DMS114 treated with DMSO at 0.1 percent for 48 hours (cell line): Measurements from ENCODE around the gene ATG5.
"Not testable (repeated sequence)": the region's sequence is repeated elsewhere in the genome, so short reads cannot be mapped to it uniquely, and the experiment has no call there.

Source experiments
- DNase-seq: peaks from one replicate; lab custom pipeline; 2025; ENCODE audit not compliant: unreplicated experiment; lab: John Stamatoyannopoulos, UW

ATG5 gene

GRCh38 chr6:106259748-106260147, 65.8 kb downstream of the ATG5 start:
- not testable (repeated sequence) for DNase-seq

DNA sequence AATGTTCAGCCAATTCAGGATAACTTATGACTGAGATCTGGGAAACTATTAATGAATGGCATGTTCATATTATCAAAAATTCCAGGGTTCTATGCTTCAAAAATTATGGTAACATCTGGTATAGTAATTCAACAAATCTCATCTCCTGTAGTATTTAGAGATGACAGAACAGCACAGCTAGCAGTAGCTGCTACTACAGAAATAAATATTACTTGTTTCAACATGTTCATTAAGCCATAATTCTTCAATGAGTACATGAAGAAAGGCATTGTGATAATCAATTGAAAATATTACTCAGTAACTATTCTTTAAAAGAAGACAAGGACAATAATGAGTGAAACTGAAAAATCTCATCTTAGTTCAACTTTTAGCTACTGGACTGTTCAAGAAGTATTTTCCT, 66.8 kb downstream of the ATG5 start:
- no peak for DNase-seq

DNA sequence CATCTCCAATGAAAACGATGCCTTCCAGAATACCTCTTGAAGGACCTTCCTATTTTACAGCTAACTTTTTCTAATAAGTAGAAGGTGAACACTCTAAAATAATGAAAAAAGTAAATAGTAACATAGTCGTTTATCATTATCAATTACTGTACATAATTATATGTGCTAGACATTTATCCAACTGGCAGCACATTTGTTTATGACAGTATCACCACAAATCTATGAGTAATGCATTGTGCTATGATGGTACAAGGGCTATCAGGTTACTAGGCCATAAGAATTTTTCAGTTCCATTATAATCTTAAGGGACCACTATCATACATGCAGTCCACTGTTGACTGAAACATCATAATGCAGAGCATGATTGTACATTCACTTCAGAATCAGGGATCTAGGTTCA, 68.4 kb downstream of the ATG5 start:
- DNase-seq = no peak

- DNase-seq = no peak
Measured at GRCh38 chr6:106256201-106256968, 69.2 kb downstream of the ATG5 start.

GRCh38 chr6:106255306-106255705, 70.3 kb downstream of the ATG5 start:
- DNase-seq = no peak

GRCh38 chr6:106254636-106255035, 70.9 kb downstream of the ATG5 start:
- DNase-seq = no peak

DNA sequence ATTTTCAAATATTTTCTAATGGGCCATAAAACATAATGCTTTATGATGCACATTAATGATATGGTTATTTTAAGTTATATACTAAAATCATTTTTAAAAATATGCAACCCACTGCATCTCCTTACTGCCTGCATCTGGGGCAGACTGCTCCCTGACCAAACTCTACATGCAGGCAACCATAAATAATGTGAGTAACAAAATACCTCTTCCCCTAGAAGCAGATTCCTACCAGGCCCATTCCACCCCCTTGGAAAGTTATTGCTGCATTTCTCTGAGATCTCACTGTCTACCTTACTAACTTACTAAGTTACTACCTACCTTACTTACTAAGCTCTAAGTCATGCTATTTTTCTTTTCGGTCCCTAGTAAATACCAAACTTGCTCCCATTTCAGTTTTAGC, 71.8 kb downstream of the ATG5 start:
- DNase-seq = no peak

DNA sequence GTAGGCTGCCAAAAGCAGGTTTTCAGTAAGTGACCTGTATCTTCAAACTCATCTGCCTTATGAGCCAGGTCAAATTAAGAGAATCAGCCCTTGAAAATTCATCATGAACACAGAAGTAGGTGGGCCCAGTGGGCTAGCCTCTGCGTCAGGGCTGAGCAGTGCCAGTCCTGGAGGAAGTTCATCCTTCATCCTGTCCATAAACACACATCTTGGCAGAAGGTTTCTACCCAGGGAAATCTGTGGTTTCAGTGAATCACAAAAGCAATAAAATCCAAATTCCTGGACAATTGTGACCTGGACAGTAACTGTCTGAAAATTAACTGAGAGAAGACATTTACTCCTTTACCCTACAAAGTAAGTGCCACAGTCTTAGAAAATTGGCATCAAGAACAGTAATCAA, 72.4 kb downstream of the ATG5 start:
- no peak for DNase-seq

DNA sequence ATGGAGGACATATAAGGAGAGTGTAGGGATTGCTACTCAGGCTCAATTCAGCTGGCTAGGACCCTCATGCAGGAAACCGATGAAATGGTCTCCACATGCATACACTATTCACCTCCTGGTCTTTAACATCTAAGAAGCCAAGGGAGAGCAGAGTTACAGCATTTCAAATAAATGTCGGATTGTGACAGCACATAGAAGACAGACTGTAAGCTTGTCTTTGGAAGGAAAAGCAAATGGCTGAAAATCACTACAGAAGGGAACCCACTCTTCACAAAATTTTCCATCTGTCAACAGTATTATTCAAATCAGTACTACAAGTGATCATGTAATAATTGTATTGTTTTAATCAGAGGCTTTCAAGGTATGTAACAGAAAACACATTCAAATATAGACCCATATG, 72.9 kb downstream of the ATG5 start:
- no peak for DNase-seq

DNA sequence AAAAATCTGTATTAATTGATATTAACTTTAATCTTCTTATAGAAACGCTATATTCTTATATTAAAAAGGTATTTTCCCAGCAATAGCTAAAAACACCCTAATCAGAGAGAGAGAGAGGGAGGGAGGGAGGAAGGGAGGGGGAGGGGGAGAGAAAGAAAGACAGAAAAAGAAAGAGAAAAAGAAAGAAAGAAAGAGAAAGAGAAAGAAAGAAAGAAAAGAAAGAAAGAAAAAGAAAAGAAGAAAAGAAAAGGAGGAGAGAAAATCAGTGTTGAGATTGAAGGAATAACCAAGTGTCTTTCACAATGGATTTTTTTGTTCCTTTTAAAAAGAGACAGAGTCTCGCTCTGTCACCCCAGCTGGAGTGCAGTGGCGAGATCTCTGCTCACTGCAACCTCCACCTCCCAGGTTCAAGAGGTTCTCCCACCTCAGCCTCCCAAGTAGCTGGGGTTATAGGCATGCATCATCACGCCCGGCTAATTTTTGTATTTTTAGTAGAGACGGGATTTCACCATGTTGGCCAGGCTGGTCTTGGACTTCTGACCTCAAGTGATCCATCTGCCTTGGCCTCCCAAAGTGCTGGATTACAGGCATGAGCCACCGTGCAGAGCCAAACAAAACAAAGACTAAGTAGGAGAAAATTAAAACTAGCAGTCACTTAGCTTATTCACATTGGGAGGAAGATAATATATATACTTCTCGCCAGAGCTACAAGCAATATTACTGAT, 73.9 kb downstream of the ATG5 start:
- not testable (repeated sequence) for DNase-seq

DNA sequence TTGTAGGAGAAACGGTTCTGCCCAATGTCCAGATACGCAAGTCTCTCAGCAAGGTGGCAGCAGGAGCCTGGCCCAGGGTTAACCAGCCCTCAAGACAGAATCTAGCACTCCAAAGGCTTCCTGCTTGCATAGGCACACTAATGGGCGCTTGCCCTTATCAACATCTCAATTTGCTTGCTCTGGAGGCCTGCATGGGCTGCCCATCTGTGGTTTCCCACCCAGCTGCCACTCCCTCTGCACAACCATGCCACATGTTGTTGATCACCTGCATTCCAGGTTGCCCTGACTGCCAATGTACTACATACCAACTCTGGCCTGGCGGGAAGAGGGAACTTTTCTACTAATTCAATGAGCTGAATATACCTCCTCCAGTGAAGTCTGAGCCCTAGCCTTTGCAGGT, 74.6 kb downstream of the ATG5 start:
- no peak for DNase-seq

DNA sequence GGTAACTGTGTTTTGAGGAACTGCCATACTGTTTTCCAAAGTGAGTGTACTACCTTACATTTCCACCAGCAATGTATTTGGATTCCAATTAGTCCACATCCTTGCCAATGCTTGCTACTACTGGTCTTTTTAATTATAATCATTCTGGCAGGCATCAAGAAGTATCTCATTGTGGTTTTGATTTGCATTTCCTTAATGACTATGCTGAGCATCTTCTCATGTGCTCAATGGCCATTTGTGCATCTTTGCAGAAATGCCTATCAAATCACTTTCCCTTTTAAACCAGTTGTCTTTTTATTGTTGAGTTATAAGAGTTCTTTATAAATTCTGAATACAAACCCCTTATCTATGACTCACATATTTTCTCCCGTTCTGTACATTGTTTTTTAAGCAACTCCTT, 75.9 kb downstream of the ATG5 start:
- DNase-seq = no peak

DNA sequence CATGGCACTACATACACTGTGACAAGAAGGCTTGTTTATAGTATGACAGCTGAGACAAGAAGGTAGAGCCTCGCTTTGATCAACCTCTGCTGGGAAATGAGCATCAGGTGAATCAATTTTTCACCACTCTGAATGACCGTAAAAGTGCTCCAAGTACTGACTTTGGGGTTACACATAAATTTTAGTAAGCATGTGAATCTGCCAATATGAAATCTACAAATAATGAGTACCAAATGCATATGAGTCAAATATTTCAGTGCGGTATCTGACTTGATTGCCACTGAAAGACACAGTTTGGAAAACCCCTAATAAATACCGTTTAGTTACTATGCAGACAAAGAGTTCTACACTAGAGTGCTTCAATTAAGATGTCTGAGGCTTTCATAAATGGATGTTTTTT, 77.8 kb downstream of the ATG5 start:
- no peak for DNase-seq

DNA sequence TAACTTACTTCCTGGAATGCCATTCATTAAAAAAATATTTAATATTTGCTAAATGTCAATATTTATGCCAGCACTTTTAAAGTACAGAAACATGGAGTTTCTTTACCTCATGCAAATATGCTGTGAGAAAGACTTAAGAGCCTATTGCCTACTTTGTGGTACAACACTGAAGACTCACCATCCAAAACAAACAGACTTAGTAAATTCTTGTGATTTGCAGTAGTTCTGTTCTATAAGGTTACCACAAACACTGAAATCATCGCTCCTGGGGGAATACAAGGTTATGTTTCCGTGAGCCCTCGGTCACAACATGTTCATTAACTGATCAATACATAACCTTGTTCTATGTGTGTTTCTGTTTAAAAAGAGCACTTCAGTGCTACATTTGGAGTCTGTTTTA, 78.3 kb downstream of the ATG5 start:
- no peak for DNase-seq

DNA sequence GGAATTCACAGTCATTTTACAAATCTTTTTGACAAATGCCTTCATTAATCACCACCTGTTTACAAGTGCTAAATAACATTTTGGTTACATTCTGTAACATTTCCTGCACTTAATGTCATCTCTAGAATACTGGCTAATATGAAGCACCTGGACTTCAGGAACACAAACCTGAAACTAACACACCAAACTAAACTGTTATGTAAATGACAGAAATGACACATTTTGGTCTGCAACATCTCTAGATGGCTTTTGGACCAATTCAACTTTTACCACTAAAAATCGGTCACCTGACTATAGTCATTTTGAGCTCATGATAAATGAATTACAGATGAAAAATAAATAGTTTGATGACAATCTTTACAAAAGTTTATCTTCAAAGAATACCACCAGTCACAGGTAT, 80.6 kb downstream of the ATG5 start:
- no peak for DNase-seq

- no peak for DNase-seq
Measured at GRCh38 chr6:106244521-106244920, 81.0 kb downstream of the ATG5 start.

- DNase-seq = no peak
Measured at GRCh38 chr6:106243261-106243660, 82.3 kb downstream of the ATG5 start.

GRCh38 chr6:106241498-106241897, 84.1 kb downstream of the ATG5 start:
- DNase-seq = no peak

GRCh38 chr6:106237286-106237685, 88.3 kb downstream of the ATG5 start:
- no peak for DNase-seq

- DNase-seq = not testable (repeated sequence)
Measured at GRCh38 chr6:106229876-106230445, 95.6 kb downstream of the ATG5 start.

DNA sequence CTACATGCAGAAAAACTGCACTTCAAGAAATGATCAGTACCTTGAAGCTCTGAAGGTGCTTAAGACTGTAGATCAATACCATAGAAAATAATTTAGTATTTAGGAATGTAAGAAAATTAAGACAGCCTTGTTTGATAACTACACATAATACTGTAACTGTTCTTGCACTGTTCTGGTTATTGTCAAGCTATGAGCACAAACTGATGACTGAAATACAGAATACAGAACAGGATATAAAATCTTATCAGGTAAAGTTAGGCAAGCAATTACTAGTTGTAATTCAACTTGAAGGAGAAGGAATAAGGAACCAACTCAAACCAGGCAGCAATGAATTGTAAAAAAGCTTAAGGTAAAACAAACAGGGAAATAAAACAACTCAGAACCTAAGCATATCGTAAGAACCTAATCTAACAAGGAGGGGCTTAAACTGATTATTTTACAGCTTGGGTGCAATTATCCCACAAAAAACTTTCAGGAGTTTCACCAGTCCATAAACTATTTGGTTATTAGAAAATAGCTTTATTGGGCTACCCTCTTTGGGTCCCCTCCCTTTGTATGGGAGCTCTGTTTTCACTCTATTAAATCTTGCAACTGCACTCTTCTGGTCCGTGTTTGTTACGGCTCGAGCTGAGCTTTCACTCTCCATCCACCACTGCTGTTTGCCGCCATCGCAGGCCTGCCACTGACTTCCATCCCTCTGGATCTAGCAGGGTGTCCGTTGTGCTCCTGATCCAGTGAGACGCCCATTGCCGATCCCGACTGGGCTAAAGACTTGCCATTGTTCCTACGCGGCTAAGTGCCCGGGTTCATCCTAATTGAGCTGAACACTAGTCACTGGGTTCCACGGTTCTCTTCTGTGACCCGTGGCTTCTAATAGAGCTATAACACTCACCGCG, 97.7 kb downstream of the ATG5 start:
- no peak for DNase-seq
